ENCODE data around the gene SPX. TPM values are rescaled to one million over a fixed set of nuclear protein-coding genes. Genes with fewer than 3 reads are reported as not detected.

Gene SPX
- total RNA-seq, 2 experiments from 2014 or later = not detected

DNA sequence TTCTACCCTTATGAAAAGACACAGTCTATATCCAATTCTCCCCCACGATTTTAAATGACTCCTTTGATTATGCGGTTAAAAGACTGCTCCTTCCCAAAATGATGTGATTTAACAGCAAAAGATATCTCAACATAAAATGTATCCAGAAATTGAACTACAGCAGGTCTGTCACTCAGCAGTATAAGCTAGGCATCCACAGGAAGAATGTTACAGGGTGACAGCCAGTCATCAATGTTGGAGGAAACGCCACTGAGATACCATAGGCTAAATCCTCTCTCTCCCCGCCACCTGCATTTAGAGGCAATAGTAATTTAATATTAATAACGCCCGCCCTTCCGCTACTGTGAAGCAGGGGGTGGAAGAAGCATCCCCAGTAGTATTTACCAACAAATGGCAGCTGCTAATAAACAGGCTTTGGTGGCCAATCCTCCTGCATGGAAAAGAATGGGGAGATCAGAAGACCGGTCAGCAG lies 25.3 kb upstream of the SPX start:
- no peaks in the 10 kb centered on the region for H3K9me3 Mint-ChIP-seq
- no peak overlapping the region for H3K4me3 Mint-ChIP-seq
- intact Hi-C loops (cut with DNase I, micrococcal nuclease) = loop anchor here (1.0 to 10.0 kb wide), 10 partner anchors 62 to 1134 kb away; partner anchors contain the start of genes CMAS (in 2 of the 2), LDHB (in 2 of the 2) and C2CD5 (in 1 of the 2)
- Histone ChIP-seq H3K27me3 (ENCODE audit: control insufficient read depth in 1 of 2, insufficient read depth in 2 of 2, low read length in 2 of 2) (no peaks in the 10 kb centered on the region), H3K27ac (ENCODE audit: low read depth in 1 of 2, low read length in 2 of 2) (peak overlapping the region; percentile 51 to 58), H3K36me3 (ENCODE audit: insufficient read depth, low read length) (peaks cover 30% of the 10 kb centered on the region), H3K4me3 (ENCODE audit: low read length) (peak overlapping the region; percentile 88), H3K9me3 (ENCODE audit: control insufficient read depth in 1 of 2, insufficient read depth in 1 of 2, low read length in 2 of 2) (no peaks in the 10 kb centered on the region), H3K4me1 (ENCODE audit: insufficient read depth, low read length) (peaks cover 25% of the 10 kb centered on the region)
- ATAC-seq (ENCODE audit: poor library complexity) (no peak), DNase-seq (peak in 3 of 14 experiments; percentile 1 to 38 (median 14))
- no peaks in the 10 kb centered on the region for H3K27me3 Mint-ChIP-seq
- peaks cover 53% of the 10 kb centered on the region for H3K4me1 Mint-ChIP-seq (ENCODE audit: low read depth)
- H3K36me3 Mint-ChIP-seq (ENCODE audit: low read depth) = peaks cover 45% of the 10 kb centered on the region
- ChIA-PET POLR2A (interaction anchor here (0.7 to 2.5 kb wide), 12 partner anchors 9 to 180 kb away, joined by 3 to 20 read pairs (median 8); partner anchors contain the start of genes LDHB and PYROXD1), CTCF (no interaction called here)
- no peak overlapping the region for H3K27ac Mint-ChIP-seq
- TF ChIP-seq, protein P1, sequence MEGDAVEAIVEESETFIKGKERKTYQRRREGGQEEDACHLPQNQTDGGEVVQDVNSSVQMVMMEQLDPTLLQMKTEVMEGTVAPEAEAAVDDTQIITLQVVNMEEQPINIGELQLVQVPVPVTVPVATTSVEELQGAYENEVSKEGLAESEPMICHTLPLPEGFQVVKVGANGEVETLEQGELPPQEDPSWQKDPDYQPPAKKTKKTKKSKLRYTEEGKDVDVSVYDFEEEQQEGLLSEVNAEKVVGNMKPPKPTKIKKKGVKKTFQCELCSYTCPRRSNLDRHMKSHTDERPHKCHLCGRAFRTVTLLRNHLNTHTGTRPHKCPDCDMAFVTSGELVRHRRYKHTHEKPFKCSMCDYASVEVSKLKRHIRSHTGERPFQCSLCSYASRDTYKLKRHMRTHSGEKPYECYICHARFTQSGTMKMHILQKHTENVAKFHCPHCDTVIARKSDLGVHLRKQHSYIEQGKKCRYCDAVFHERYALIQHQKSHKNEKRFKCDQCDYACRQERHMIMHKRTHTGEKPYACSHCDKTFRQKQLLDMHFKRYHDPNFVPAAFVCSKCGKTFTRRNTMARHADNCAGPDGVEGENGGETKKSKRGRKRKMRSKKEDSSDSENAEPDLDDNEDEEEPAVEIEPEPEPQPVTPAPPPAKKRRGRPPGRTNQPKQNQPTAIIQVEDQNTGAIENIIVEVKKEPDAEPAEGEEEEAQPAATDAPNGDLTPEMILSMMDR (IDR thresholded peaks at IDR 0.05) = no peak

DNA sequence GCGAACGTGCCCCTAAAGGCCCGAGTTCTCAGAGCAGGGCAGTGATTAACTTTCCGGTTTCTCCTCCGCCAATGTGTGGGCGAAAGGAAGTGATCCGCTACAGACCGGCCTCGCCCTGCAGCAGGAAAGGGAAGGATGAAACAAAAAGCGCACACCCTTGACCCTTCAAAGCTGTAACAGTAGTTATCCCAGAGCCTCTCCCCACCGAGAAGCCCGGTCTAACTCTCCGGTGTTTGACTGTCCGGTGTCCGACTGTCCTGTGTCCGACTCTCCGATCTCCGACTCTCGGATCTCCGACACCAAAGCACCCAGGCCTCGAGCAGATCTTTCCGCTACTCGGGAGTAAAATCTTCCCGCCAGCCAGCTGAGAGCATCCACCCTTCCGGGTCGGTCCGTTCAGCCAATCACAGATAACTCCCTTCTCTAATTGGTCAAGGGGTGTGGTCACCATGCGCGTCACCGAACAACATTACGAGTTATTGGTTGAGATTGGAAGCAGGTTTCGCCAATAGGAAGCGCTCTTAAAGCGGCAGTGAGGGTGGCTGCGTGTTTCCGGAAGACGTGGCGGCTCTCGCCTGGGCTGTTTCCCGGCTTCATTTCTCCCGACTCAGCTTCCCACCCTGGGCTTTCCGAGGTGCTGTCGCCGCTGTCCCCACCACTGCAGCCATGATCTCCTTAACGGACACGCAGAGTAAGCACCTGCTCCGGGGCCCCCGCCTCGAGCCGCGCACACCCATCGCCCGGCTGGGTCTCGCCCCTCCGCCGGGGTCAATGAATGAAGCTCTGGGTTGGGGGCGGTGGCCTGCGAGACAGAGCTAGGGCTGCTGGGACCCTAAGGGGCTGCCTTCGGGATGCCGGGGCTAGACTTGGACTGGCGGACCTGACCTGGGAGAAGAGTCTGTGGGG lies 24.6 kb upstream of the SPX start, which contains the start of the genes GOLT1B and RECQL:
TSS of gene GOLT1B (plus strand) at position 532 of the 906 bp plus-strand sequence. CDS start at position 667, 135 bp downstream.
TSS of gene RECQL (minus strand) at position 378 of the 906 bp plus-strand sequence. CDS start 2,065 bp downstream, outside the sequence.
- ChIA-PET POLR2A (interaction anchor here (0.5 to 2.5 kb wide), 16 partner anchors 9 to 1043 kb away, joined by 3 to 20 read pairs (median 6); partner anchors contain the start of genes C2CD5, CMAS, LDHB and PYROXD1), CTCF (interaction anchor here (1.0 to 1.1 kb wide), 2 partner anchors 22 to 179 kb away, joined by 3 to 4 read pairs; no protein-coding TSS in a partner anchor)
- Histone ChIP-seq H3K9me3 (ENCODE audit: control insufficient read depth in 1 of 2, insufficient read depth in 1 of 2, low read length in 2 of 2) (no peaks in the 10 kb centered on the region), H3K27ac (ENCODE audit: low read depth in 1 of 2, low read length in 2 of 2) (peak within 1 kb of the TSS; percentile 58 to 79), H3K4me1 (ENCODE audit: insufficient read depth, low read length) (peaks cover 25% of the 10 kb centered on the region), H3K27me3 (ENCODE audit: control insufficient read depth in 1 of 2, insufficient read depth in 2 of 2, low read length in 2 of 2) (no peaks in the 10 kb centered on the region), H3K4me3 (ENCODE audit: low read length) (peak within 1 kb of the TSS; percentile 88), H3K36me3 (ENCODE audit: insufficient read depth, low read length) (peaks cover 24% of the 10 kb centered on the region)
- peak; percentile 93 for ATAC-seq (ENCODE audit: poor library complexity)
- intact Hi-C loops (cut with DNase I, micrococcal nuclease) = loop anchor here (1.0 to 10.0 kb wide), 10 partner anchors 63 to 1133 kb away; partner anchors contain the start of genes CMAS (in 2 of the 2), LDHB (in 2 of the 2) and C2CD5 (in 1 of the 2)
- Mint-ChIP-seq H3K9me3 (no peaks in the 10 kb centered on the region), H3K36me3 (ENCODE audit: low read depth) (peaks cover 38% of the 10 kb centered on the region), H3K27ac (no peak within 1 kb of the TSS), H3K4me1 (ENCODE audit: low read depth) (peaks cover 52% of the 10 kb centered on the region), H3K4me3 (no peak within 1 kb of the TSS), H3K27me3 (no peaks in the 10 kb centered on the region)
- DNase-seq = peak; percentile 75 to 97 (median 82)
- TF ChIP-seq, protein P1 (IDR thresholded peaks at IDR 0.05) = no peak

DNA sequence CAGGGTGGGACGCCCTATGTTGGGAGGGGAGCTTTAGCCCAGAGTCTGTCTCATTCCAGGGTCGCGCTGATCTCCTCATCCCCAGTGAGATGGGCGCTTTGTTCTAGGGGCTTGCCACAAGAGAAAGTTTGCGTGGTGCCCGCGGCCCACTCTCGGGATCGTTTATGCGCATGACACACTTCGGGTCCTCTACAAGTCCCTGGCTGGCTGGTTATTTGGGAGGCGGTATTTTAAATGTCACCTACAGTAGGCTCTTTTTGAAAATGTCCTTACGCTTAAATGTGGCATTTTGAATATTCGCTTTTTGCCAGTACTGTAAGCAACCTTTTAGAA lies 24.0 kb upstream of the SPX start:
- ATAC-seq (ENCODE audit: poor library complexity) = peak; percentile 14

More for the DNA sequence above, 24.0 kb upstream of the SPX start:
- Histone ChIP-seq H3K27me3 (ENCODE audit: control insufficient read depth in 1 of 2, insufficient read depth in 2 of 2, low read length in 2 of 2) (no peaks in the 10 kb centered on the region), H3K27ac (ENCODE audit: low read depth in 1 of 2, low read length in 2 of 2) (peak overlapping the region; percentile 58 to 79), H3K36me3 (ENCODE audit: insufficient read depth, low read length) (peaks cover 17% of the 10 kb centered on the region), H3K9me3 (ENCODE audit: control insufficient read depth in 1 of 2, insufficient read depth in 1 of 2, low read length in 2 of 2) (no peaks in the 10 kb centered on the region), H3K4me3 (ENCODE audit: low read length) (peak overlapping the region; percentile 88), H3K4me1 (ENCODE audit: insufficient read depth, low read length) (peaks cover 25% of the 10 kb centered on the region)
- Mint-ChIP-seq H3K9me3 (no peaks in the 10 kb centered on the region), H3K36me3 (ENCODE audit: low read depth) (peaks cover 32% of the 10 kb centered on the region), H3K27ac (no peak overlapping the region), H3K27me3 (no peaks in the 10 kb centered on the region), H3K4me1 (ENCODE audit: low read depth) (peaks cover 53% of the 10 kb centered on the region), H3K4me3 (no peak overlapping the region)
- ChIA-PET CTCF (interaction anchor here (1.0 to 1.1 kb wide), 2 partner anchors 23 to 178 kb away, joined by 3 to 4 read pairs; no protein-coding TSS in a partner anchor), POLR2A (interaction anchor here (0.5 to 2.5 kb wide), 14 partner anchors 9 to 1042 kb away, joined by 3 to 20 read pairs (median 6); partner anchors contain the start of genes C2CD5, CMAS, LDHB and PYROXD1)
- TF ChIP-seq, protein P1 (IDR thresholded peaks at IDR 0.05) = no peak
- peak in 11 of 14 experiments; percentile 6 to 62 (median 22) for DNase-seq
- intact Hi-C loops (cut with DNase I, micrococcal nuclease) = loop anchor here in 1 of 2 experiments (2.0 to 10.0 kb wide), 7 partner anchors 63 to 1133 kb away; partner anchors contain the start of genes C2CD5, CMAS and LDHB
